Measurements from ENCODE around the gene CLEC16A.

CLEC16A gene

DNA sequence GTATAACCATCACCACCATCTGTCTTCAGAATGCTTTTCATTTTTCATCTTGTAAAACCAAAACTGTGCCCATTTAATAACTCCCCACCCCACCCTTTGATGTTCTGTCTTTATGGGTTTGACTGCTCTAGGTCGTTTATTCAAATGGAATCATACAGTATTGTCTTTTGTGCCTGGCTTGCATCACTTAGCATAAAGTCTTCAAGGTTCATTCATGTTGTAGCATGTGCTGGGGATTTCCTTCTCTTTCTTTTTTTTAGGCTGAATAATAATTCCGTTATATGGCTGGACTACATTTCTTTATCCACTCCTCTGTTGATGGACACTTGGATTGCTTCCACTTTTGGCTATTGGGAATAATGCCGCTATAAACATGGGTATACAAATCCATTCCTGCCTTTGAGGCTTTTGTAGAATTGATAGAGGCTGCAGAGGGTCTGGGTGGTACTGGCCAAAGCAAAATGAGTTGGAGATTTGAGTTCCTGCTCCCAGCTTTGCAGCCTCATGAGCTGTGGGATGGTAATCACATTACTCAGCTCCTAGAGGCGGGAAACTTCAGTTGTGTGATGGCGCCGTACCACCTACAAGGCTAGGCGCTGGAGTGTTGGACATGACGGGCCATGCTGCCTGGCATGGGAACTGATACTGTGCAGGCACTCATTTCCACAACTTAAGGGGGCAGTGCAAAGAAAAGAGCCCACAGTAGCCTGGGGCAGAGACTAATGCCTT lies 64.8 kb downstream of the CLEC16A start:
- TF ChIP-seq TEAD4 (IDR thresholded peaks at IDR 0.05): no peak
- no peak for TF ChIP-seq RAD21 (IDR thresholded peaks at IDR 0.05; ENCODE audit: low read depth)
- TF ChIP-seq ZBTB7A (IDR thresholded peaks at IDR 0.05; ENCODE audit: low read depth): no peak
- TF ChIP-seq, protein P1, sequence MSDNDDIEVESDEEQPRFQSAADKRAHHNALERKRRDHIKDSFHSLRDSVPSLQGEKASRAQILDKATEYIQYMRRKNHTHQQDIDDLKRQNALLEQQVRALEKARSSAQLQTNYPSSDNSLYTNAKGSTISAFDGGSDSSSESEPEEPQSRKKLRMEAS (IDR thresholded peaks at IDR 0.05): no peak
- TF ChIP-seq CREB1 (IDR thresholded peaks at IDR 0.05; ENCODE audit: low read depth): no peak
- no peak for TF ChIP-seq EP300 (IDR thresholded peaks at IDR 0.05; ENCODE audit: borderline replicate concordance)
- no peak for TF ChIP-seq CEBPB (IDR thresholded peaks at IDR 0.05)
- TF ChIP-seq NFIC (IDR thresholded peaks at IDR 0.05): no peak
- no peak for TF ChIP-seq YY1 (IDR thresholded peaks at IDR 0.05; ENCODE audit: low read depth)
- TF ChIP-seq, protein P2, sequence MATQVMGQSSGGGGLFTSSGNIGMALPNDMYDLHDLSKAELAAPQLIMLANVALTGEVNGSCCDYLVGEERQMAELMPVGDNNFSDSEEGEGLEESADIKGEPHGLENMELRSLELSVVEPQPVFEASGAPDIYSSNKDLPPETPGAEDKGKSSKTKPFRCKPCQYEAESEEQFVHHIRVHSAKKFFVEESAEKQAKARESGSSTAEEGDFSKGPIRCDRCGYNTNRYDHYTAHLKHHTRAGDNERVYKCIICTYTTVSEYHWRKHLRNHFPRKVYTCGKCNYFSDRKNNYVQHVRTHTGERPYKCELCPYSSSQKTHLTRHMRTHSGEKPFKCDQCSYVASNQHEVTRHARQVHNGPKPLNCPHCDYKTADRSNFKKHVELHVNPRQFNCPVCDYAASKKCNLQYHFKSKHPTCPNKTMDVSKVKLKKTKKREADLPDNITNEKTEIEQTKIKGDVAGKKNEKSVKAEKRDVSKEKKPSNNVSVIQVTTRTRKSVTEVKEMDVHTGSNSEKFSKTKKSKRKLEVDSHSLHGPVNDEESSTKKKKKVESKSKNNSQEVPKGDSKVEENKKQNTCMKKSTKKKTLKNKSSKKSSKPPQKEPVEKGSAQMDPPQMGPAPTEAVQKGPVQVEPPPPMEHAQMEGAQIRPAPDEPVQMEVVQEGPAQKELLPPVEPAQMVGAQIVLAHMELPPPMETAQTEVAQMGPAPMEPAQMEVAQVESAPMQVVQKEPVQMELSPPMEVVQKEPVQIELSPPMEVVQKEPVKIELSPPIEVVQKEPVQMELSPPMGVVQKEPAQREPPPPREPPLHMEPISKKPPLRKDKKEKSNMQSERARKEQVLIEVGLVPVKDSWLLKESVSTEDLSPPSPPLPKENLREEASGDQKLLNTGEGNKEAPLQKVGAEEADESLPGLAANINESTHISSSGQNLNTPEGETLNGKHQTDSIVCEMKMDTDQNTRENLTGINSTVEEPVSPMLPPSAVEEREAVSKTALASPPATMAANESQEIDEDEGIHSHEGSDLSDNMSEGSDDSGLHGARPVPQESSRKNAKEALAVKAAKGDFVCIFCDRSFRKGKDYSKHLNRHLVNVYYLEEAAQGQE (IDR thresholded peaks at IDR 0.05; ENCODE audit: low read depth): no peak
- TF ChIP-seq, protein P3, sequence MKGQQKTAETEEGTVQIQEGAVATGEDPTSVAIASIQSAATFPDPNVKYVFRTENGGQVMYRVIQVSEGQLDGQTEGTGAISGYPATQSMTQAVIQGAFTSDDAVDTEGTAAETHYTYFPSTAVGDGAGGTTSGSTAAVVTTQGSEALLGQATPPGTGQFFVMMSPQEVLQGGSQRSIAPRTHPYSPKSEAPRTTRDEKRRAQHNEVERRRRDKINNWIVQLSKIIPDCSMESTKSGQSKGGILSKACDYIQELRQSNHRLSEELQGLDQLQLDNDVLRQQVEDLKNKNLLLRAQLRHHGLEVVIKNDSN (IDR thresholded peaks at IDR 0.05): no peak
- no peak for TF ChIP-seq TCF12 (IDR thresholded peaks at IDR 0.05; ENCODE audit: low read depth)
- TF ChIP-seq FOXM1 (IDR thresholded peaks at IDR 0.05; ENCODE audit: borderline replicate concordance, low read depth): no peak
- TF ChIP-seq EGR1 (IDR thresholded peaks at IDR 0.05): no peak

GRCh38 chr16:11010575-11011221 lies 66.3 kb downstream of the CLEC16A start:
- TF ChIP-seq, protein P2 (IDR thresholded peaks at IDR 0.05; ENCODE audit: low read depth): no peak
- no peak for TF ChIP-seq FOXM1 (IDR thresholded peaks at IDR 0.05; ENCODE audit: borderline replicate concordance, low read depth)
- TF ChIP-seq YY1 (IDR thresholded peaks at IDR 0.05; ENCODE audit: low read depth): no peak
- TF ChIP-seq NFIC (IDR thresholded peaks at IDR 0.05): no peak

DNA sequence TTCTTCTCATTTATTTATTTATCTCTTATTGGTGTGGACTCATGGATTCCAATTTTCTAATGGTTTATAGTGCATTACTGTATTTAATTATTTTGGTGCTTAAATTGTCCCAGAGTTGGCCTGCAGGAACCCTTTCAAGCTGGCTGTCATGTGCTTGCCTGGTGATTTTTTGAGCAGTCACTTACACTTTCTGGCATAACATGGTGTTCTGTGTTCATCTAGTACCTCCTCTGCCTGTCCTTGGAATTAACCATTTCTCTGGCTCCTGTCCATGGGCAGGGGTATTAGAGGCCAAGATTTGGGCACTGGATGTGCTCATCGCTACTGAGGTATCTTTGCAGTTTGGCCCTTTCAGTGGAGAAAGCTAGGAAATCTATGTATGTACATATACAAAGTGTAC lies 67.0 kb downstream of the CLEC16A start:
- TF ChIP-seq FOXM1 (IDR thresholded peaks at IDR 0.05; ENCODE audit: borderline replicate concordance, low read depth) (no peak), EP300 (IDR thresholded peaks at IDR 0.05; ENCODE audit: borderline replicate concordance) (no peak), EGR1 (IDR thresholded peaks at IDR 0.05) (no peak), ZBTB7A (IDR thresholded peaks at IDR 0.05; ENCODE audit: low read depth) (no peak), YY1 (IDR thresholded peaks at IDR 0.05; ENCODE audit: low read depth) (no peak), RAD21 (IDR thresholded peaks at IDR 0.05; ENCODE audit: low read depth) (no peak), CEBPB (IDR thresholded peaks at IDR 0.05) (no peak), NFIC (IDR thresholded peaks at IDR 0.05) (no peak), TCF12 (IDR thresholded peaks at IDR 0.05; ENCODE audit: low read depth) (no peak), TAF1 (IDR thresholded peaks at IDR 0.05; ENCODE audit: low read depth) (no peak), CREB1 (IDR thresholded peaks at IDR 0.05; ENCODE audit: low read depth) (no peak)
- TF ChIP-seq, protein P3 (IDR thresholded peaks at IDR 0.05): no peak
- TF ChIP-seq, protein P1 (IDR thresholded peaks at IDR 0.05): no peak

- TF ChIP-seq, protein P3 (IDR thresholded peaks at IDR 0.05): no peak
- TF ChIP-seq TEAD4 (IDR thresholded peaks at IDR 0.05) (no peak), EP300 (IDR thresholded peaks at IDR 0.05; ENCODE audit: borderline replicate concordance) (no peak), NFIC (IDR thresholded peaks at IDR 0.05) (no peak), CREB1 (IDR thresholded peaks at IDR 0.05; ENCODE audit: low read depth) (no peak), ZBTB7A (IDR thresholded peaks at IDR 0.05; ENCODE audit: low read depth) (no peak)
Observed at GRCh38 chr16:11012841-11013240, 68.5 kb downstream of the CLEC16A start.

DNA sequence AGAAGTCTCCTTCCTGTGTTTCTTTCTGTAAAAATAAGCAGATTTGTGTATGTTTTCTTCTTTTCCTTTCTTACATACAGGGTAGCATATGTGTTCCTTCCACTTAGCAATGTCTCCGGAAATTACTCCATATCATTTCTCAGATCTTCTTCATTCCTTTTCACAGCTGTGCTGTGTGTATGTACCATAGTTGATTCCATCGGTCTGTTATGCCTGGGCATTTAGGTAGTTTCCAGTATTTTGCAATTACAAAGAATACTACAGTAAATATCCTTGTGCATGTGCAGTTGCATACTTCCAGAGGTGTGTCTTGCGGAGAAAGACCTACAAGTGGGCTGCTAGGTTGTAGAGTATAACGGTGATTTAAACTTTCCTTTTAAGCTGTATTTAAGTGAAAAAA lies 69.8 kb downstream of the CLEC16A start:
- TF ChIP-seq TEAD4 (IDR thresholded peaks at IDR 0.05): no peak
- TF ChIP-seq, protein P2 (IDR thresholded peaks at IDR 0.05; ENCODE audit: low read depth): no peak
- no peak for TF ChIP-seq TCF12 (IDR thresholded peaks at IDR 0.05; ENCODE audit: low read depth)
- no peak for TF ChIP-seq FOXM1 (IDR thresholded peaks at IDR 0.05; ENCODE audit: borderline replicate concordance, low read depth)
- no peak for TF ChIP-seq RAD21 (IDR thresholded peaks at IDR 0.05; ENCODE audit: low read depth)
- TF ChIP-seq NFIC (IDR thresholded peaks at IDR 0.05): no peak
- TF ChIP-seq, protein P1 (IDR thresholded peaks at IDR 0.05): no peak
- TF ChIP-seq CREB1 (IDR thresholded peaks at IDR 0.05; ENCODE audit: low read depth): no peak
- TF ChIP-seq, protein P3 (IDR thresholded peaks at IDR 0.05): no peak
- TF ChIP-seq ZBTB7A (IDR thresholded peaks at IDR 0.05; ENCODE audit: low read depth): no peak
